ENCODE measurements around the gene DYNC1H1. TPM values are rescaled to one million over a fixed set of nuclear protein-coding genes. Genes with fewer than 3 reads are reported as not detected.
A peak's percentile ranks its signal among the peaks of the same experiment; 100 is the strongest.

The DYNC1H1 gene
- total RNA-seq, 1 donor from 2014 or later: 277 TPM

DNA sequence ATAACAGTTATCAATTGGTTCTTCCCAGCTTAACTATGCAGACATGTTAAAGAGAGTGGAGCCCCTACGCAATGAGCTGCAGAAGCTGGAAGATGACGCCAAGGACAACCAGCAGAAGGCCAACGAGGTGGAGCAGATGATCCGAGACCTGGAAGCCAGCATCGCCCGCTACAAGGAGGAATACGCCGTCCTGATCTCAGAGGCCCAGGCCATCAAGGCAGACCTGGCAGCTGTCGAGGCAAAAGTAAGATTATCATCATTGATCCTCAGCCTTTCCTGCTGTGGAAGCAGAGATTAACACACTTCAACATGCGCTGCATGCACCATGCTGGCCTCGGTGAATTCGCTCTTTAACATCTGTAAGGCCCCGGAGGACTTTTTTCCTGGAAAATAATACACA is 68.9 kb downstream of the DYNC1H1 start:
- no peak overlapping the region for H3K4me3 ChIP-seq (ENCODE audit: low read depth, low read length)
- TF ChIP-seq CTCF (IDR thresholded peaks at IDR 0.05; ENCODE audit: insufficient read depth, low read length, severe bottlenecking): no peak
- DNase-seq (ENCODE audit: low read depth): no peak
- H3K27me3 ChIP-seq (ENCODE audit: control insufficient read depth, insufficient read depth, low read length): no peaks in the 10 kb centered on the region
- H3K36me3 ChIP-seq (ENCODE audit: control insufficient read depth, insufficient read depth, low read length): peaks cover 47% of the 10 kb centered on the region
- no peak for FAIRE-seq

- Histone ChIP-seq H3K36me3 (ENCODE audit: control insufficient read depth, insufficient read depth, low read length) (peaks cover 50% of the 10 kb centered on the region), H3K27me3 (ENCODE audit: control insufficient read depth, insufficient read depth, low read length) (no peaks in the 10 kb centered on the region), H3K4me3 (ENCODE audit: low read depth, low read length) (no peak overlapping the region)
- no peak for DNase-seq (ENCODE audit: low read depth)
- FAIRE-seq: peak; percentile 83
- no peak for TF ChIP-seq CTCF (IDR thresholded peaks at IDR 0.05; ENCODE audit: insufficient read depth, low read length, severe bottlenecking)
These were observed 69.9 kb downstream of the DYNC1H1 start for GRCh38 chr14:102034301-102034700.

GRCh38 chr14:102035914-102036313 is 71.5 kb downstream of the DYNC1H1 start:
- H3K27me3 ChIP-seq (ENCODE audit: control insufficient read depth, insufficient read depth, low read length): no peaks in the 10 kb centered on the region
- H3K36me3 ChIP-seq (ENCODE audit: control insufficient read depth, insufficient read depth, low read length): peaks cover 52% of the 10 kb centered on the region
- DNase-seq (ENCODE audit: low read depth) (no peak), FAIRE-seq (no peak)
- no peak overlapping the region for H3K4me3 ChIP-seq (ENCODE audit: low read depth, low read length)
- no peak for TF ChIP-seq CTCF (IDR thresholded peaks at IDR 0.05; ENCODE audit: insufficient read depth, low read length, severe bottlenecking)

DNA sequence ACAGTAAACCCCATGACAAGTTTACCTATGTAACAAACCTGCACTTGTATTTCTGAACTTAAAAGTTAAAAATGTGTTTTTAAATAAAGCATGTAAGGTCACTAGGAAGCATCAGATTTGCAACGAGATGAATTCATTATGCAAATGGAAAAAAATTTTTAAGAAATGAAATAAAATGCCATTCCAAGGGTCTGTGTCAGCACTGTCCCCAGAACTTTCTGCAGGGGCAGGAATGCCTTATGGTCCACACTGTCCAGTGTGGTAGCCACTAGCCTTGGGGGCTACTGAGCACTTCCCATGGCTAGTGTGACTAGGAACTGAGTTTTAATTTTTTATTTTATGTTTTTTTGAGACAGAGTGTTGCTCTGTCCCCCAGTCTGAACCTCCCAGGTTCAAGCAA is 73.3 kb downstream of the DYNC1H1 start:
- no peak overlapping the region for H3K4me3 ChIP-seq (ENCODE audit: low read depth, low read length)
- DNase-seq (ENCODE audit: low read depth): no peak
- FAIRE-seq: no peak
- peaks cover 61% of the 10 kb centered on the region for H3K36me3 ChIP-seq (ENCODE audit: control insufficient read depth, insufficient read depth, low read length)
- TF ChIP-seq CTCF (IDR thresholded peaks at IDR 0.05; ENCODE audit: insufficient read depth, low read length, severe bottlenecking): no peak
- no peaks in the 10 kb centered on the region for H3K27me3 ChIP-seq (ENCODE audit: control insufficient read depth, insufficient read depth, low read length)

- no peak overlapping the region for H3K4me3 ChIP-seq (ENCODE audit: low read depth, low read length)
- TF ChIP-seq CTCF (IDR thresholded peaks at IDR 0.05; ENCODE audit: insufficient read depth, low read length, severe bottlenecking): no peak
- peaks cover 57% of the 10 kb centered on the region for H3K36me3 ChIP-seq (ENCODE audit: control insufficient read depth, insufficient read depth, low read length)
- FAIRE-seq (no peak), DNase-seq (ENCODE audit: low read depth) (no peak)
- no peaks in the 10 kb centered on the region for H3K27me3 ChIP-seq (ENCODE audit: control insufficient read depth, insufficient read depth, low read length)
These were observed 74.8 kb downstream of the DYNC1H1 start for GRCh38 chr14:102039157-102039556.

GRCh38 chr14:102040153-102040552 is 75.8 kb downstream of the DYNC1H1 start:
- H3K36me3 ChIP-seq (ENCODE audit: control insufficient read depth, insufficient read depth, low read length): peaks cover 61% of the 10 kb centered on the region

More at GRCh38 chr14:102040153-102040552, 75.8 kb downstream of the DYNC1H1 start:
- H3K27me3 ChIP-seq (ENCODE audit: control insufficient read depth, insufficient read depth, low read length): no peaks in the 10 kb centered on the region
- no peak for DNase-seq (ENCODE audit: low read depth)
- FAIRE-seq: no peak
- no peak overlapping the region for H3K4me3 ChIP-seq (ENCODE audit: low read depth, low read length)
- TF ChIP-seq CTCF (IDR thresholded peaks at IDR 0.05; ENCODE audit: insufficient read depth, low read length, severe bottlenecking): no peak

Data from bronchial epithelial cell (primary cell).